ENCODE results near the gene TCF12.
A peak's percentile ranks its signal among the peaks of the same experiment; 100 is the strongest.

The TCF12 gene

DNA sequence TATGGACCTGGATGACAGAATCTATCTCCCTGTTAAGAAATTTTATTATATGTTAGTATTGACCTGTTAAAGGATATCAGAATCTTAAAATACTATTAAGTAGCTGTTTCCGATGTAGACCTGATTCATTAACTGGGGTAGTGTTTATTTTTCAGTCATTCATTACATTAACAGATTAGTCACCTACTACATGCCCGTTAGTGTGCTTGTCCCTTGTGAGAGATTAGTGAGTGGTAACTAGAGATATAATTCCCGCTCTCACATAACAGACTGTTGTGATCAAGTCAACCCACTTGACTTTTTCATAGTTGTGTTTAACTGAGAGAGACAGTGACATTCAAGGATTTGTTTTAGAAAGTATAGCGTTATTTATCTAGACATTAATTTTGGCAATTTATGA lies 166.8 kb downstream of the TCF12 start:
- DNase-seq (ENCODE audit: low read depth): peak; percentile 53
- TF ChIP-seq, protein P1, sequence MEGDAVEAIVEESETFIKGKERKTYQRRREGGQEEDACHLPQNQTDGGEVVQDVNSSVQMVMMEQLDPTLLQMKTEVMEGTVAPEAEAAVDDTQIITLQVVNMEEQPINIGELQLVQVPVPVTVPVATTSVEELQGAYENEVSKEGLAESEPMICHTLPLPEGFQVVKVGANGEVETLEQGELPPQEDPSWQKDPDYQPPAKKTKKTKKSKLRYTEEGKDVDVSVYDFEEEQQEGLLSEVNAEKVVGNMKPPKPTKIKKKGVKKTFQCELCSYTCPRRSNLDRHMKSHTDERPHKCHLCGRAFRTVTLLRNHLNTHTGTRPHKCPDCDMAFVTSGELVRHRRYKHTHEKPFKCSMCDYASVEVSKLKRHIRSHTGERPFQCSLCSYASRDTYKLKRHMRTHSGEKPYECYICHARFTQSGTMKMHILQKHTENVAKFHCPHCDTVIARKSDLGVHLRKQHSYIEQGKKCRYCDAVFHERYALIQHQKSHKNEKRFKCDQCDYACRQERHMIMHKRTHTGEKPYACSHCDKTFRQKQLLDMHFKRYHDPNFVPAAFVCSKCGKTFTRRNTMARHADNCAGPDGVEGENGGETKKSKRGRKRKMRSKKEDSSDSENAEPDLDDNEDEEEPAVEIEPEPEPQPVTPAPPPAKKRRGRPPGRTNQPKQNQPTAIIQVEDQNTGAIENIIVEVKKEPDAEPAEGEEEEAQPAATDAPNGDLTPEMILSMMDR (IDR thresholded peaks at IDR 0.05; ENCODE audit: insufficient read depth, low read depth, low read length, missing control alignments): no peak
- no peak overlapping the region for H3K4me3 ChIP-seq (ENCODE audit: low read length)

GRCh38 chr15:57086857-57087427 lies 168.5 kb downstream of the TCF12 start:
- H3K4me3 ChIP-seq (ENCODE audit: low read length): no peak overlapping the region
- no peak for DNase-seq (ENCODE audit: low read depth)
- TF ChIP-seq, protein P1 (IDR thresholded peaks at IDR 0.05; ENCODE audit: insufficient read depth, low read depth, low read length, missing control alignments): no peak

DNA sequence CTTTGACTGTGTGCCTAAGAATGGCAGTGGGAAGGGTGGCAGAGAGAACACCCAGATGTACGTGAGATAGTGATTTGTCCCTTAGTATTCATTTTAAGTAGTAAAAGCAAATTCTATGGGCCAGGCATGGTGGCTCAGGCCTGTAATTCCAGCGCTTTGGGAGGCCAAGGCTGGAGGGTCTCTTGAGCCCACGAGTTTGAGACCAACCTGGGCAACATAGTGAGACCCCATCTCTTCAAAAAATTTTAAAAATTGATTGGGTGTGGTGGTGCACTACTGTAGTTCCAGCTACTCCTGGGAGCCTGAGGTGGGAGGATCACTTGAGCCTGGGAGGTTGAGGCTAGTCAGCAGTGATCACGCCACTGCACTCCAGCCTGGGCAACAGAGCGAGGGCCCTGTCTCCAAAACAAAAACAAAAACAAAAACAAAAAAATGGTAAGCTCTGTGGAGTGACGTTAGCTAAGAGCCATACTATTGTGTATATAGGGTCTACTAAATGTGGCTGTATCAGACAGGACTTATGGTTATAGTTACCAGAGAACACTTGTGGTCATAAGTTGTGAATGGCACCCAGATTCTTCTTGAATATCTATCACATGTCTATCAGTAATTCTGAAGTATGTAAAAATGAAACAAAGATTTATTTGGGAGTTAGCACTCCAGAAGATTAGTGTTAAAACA lies 171.5 kb downstream of the TCF12 start:
- no peak overlapping the region for H3K4me3 ChIP-seq (ENCODE audit: low read length)
- TF ChIP-seq, protein P1 (IDR thresholded peaks at IDR 0.05; ENCODE audit: insufficient read depth, low read depth, low read length, missing control alignments): no peak
- DNase-seq (ENCODE audit: low read depth): no peak

DNA sequence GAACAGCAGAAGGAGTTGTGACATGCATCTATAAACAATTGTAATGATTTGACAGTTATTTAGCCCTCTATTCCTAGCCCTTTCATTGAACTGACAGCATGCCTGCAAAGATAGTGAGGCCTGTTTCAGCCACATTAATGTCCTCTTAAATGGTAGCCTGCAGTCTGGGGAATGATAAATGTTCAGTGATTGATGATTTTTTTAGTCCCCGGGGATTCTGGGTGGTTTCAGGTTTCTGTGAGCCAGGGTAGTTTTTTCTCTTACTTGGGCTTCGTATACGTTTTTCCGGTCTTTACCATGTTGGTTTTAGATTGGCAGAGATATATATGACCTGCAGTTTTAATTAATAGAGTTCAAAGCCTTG lies 172.0 kb downstream of the TCF12 start:
- TF ChIP-seq, protein P1 (IDR thresholded peaks at IDR 0.05; ENCODE audit: insufficient read depth, low read depth, low read length, missing control alignments): no peak
- DNase-seq (ENCODE audit: low read depth): no peak
- no peak overlapping the region for H3K4me3 ChIP-seq (ENCODE audit: low read length)

DNA sequence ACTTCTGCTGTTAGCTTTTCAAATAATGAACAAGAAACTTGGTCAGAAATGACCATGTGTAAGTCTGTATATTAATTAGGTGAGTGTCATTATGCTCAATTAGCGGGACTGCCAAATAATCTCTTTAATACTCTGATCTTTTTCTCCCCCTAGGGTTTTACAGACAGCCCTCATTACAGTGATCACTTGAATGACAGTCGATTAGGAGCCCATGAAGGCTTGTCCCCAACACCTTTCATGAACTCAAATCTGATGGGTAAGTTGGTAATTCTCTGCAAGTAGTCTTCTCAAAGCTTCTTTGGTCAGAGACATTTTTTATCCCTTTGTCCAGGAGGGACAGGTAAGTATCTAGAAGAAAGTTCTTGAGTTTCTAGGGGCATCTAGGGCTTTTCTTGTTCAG lies 173.2 kb downstream of the TCF12 start:
- H3K4me3 ChIP-seq (ENCODE audit: low read length): no peak overlapping the region
- TF ChIP-seq, protein P1 (IDR thresholded peaks at IDR 0.05; ENCODE audit: insufficient read depth, low read depth, low read length, missing control alignments): no peak
- DNase-seq (ENCODE audit: low read depth): no peak

DNA sequence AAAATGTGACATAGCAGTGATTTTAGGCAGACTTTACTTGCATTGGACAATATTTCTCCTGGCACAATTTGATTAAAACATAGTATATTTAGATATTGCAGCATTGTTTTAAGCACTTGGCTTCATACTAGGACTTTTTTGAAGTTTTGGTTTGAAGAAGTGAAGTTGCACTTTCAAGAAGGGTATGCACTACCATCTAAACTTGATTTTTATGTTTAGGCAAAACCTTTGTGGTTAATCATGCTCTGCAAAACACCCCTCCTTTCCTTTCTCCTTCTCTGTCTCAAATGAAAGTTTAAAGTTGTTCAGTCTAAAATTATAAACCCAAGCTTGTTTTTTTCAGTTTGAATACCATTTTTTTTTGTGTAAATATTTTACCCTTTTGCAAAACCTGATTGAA lies 173.8 kb downstream of the TCF12 start:
- TF ChIP-seq, protein P1 (IDR thresholded peaks at IDR 0.05; ENCODE audit: insufficient read depth, low read depth, low read length, missing control alignments): no peak
- no peak for DNase-seq (ENCODE audit: low read depth)
- no peak overlapping the region for H3K4me3 ChIP-seq (ENCODE audit: low read length)

Measured in epithelial cell of esophagus (primary cell).